Activated CD4-positive, CD25-positive, alpha-beta regulatory T cell treated with anti-CD3 and anti-CD28 coated beads, Interleukin-2, amount 50 U/mL, for 16 hours (primary cell): ENCODE results near the gene IGSF9.

Experiments used
- DNase-seq: peaks from one replicate; pipeline ENCODE4 v3.0.0-alpha.2; 2020; ENCODE audit warnings: low read depth, low spot score

IGSF9 gene

DNA sequence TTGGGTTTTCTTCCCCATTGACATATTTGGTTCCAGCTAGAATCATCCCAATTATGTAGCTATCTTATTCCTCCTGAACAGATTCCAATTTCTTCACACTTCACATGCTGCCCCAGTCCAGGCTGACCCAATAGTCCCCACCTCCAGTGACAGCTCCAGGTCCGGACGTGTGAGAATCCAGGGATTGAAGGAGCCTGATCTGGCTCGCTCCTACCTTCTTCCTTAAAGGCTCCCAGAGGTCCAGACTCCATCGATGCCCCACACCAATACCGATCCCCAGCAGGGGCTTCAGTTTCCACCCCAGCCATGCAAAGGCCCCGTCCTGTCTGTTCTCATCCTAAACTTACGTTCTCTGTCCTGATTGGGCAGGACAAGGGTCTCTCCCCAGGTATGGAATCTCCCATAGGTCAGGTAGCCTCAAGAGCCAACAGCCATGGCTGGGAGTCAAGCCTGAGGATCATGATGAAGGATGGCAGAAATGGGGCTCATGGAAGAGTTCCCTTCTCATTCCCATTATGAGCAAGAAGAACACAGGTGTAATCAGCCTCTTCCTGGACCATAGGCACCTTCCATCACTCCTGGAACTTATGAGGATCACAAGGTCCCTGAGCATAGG is 29.0 kb upstream of the IGSF9 start:
- DNase-seq = no peak

GRCh38 chr1:159973350-159973940 is 28.0 kb upstream of the IGSF9 start:
- no peak for DNase-seq

DNA sequence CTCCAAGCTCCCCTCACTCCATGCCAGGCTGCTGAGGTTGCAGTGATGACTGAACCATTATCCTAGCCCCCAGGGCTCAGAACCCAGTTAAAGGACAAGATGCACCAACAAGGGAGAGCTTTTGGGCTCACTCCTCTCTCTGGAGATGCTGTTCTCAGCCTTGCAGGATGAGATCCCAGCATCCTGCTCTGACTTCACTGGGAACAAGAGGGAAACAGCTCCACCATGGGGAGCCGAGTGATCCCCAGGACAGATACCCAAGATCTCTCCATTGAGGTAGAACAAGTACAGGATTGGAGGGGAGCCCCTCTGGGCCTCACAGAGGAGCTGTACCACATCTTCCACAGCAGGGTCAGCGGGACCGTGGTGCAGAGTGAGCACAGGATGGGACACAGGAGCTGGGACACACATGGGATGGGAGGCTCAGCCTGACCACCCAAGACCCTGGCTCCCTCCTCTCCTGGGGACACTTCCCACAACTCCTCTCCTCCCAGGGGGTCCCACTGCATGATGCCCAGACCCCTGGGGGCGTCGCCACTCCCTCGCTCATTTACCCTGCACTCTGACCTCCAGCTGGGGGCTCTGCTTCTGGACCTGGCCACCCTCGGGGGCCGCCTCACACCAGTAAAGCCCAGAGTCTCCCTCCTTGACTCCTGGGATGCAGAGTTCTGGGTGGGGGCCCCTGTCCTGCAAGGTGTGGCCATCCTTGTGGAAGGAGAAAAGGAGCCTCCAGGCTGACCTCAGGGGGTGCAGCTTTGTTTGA is 27.2 kb upstream of the IGSF9 start:
- DNase-seq = no peak

GRCh38 chr1:159970932-159971342 is 25.5 kb upstream of the IGSF9 start:
- DNase-seq = no peak

DNA sequence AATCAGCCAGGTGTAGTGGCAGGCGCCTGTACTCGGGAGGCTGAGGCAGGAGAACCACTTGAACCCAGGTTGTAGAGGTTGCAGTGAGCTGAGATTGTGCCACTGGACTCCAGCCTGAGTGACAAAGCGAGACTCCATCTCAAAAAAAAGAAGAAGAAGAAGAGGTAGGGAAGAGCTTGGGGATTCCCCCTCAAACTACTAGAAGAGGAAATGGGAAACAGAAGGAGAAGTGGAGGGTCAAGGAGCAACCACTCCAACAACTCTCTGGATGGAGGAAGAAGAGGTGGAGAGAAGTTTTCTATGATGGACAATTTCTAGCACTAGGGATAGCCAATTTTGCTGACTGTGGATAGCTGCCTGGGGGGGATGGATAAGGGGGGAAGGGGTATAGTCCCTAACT is 23.5 kb upstream of the IGSF9 start:
- DNase-seq = no peak

GRCh38 chr1:159965263-159965662 is 19.9 kb upstream of the IGSF9 start:
- no peak for DNase-seq

DNA sequence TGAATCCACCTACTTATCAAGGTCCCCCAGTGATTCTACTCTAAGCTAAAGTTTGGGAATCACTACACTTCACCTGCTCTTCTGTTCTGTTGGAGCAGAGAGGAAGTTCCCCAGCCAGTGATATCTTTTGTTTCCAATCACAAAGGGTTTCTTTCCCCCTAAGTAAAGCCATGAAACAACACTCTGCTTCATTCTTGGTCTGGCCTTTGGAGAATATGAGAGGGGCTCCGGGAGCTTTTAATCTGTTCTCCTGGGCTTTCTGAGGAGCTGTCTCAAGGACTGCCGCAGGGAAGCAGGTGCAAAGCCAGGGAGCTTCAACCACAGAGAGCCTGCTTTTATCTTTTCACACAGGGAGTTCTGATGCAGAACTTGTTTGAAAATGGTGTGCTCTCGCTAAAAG is 18.7 kb upstream of the IGSF9 start:
- no peak for DNase-seq

DNA sequence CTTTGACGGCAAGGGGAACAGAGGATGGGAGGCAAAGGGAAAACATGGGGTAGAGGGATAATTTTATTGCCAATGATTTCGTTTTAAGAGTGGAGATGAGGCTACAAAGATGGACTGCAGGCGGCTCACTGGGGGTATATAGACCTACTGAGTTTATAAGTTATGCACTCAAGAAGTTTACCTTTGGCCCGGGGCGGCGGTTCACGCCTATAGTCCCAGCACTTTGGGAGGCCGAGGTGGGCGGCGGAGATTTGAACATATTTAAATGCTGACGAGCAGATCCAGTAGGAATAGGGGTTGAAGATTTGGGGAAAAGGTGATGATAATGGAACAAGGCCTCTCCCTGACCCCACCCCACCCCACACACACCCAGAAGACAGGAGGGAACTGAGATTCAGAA is 16.8 kb upstream of the IGSF9 start:
- DNase-seq = no peak

DNA sequence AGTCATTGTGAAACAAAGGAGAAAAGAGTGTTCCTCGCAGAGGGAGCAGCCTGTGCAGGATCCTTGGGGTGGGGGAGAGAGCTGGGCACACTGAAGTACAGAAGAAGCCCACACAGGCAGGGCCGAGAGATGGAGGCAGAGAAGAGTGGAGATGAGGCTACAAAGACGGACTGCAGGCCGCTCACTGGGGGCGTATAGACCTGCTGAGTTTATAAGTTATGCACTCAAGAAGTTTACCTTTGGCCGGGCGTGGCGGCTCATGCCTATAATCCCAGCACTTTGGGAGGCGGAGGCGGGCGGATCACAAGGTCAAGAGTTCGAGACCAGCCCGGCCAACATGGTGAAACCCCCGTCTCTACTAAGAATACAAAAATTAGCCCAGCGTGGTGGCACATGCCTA is 16.2 kb upstream of the IGSF9 start:
- no peak for DNase-seq

DNA sequence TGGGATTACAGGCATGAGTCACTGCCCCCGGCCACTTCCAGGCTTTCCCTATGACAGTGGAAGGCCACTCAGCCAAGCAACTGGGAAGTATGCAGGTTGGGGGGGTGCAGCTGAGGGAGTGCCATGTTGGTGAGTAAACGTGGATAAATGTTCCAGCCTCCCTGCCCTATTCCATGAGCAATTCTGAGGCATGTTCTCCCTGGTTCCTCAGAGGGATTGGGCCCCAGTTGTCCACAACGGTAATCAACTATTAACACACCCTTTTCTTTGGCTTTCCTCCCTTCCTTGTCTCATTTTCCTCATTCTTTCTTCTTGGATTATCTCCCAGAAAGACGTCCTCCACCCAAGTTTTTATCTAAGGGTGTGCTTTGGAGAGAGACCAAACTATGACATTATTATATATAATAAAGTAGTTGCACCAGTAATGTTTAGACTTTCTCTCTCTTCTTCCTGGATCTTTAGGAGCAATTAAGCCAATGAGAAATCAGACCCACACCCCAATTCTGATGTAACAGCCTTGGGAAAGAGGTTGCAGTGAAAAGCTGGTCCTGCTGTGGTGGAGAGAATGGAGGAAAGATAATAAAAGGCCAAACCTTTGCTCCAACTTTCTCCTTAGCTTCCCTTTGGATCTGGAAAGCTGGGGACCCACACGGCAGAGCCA is 15.4 kb upstream of the IGSF9 start:
- no peak for DNase-seq

DNA sequence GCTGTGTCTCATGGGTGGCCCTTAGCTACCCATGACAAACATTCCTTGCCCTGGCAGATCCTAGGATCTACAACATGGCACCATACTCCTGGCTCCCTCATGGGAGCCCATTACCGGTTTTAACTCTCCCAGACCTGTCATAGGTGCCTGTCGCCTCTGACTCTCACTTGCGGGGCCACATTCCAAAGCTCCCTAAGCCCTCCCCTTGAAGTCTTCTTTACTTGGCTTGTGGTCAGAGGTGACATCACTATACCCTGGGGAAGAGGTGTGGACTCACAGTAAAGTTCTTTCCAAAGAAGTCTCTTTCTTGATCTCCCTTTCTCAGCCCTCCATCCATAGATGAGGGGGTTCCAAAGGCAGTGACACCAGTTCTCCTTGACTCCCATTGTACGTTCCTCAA is 14.0 kb upstream of the IGSF9 start:
- no peak for DNase-seq

DNA sequence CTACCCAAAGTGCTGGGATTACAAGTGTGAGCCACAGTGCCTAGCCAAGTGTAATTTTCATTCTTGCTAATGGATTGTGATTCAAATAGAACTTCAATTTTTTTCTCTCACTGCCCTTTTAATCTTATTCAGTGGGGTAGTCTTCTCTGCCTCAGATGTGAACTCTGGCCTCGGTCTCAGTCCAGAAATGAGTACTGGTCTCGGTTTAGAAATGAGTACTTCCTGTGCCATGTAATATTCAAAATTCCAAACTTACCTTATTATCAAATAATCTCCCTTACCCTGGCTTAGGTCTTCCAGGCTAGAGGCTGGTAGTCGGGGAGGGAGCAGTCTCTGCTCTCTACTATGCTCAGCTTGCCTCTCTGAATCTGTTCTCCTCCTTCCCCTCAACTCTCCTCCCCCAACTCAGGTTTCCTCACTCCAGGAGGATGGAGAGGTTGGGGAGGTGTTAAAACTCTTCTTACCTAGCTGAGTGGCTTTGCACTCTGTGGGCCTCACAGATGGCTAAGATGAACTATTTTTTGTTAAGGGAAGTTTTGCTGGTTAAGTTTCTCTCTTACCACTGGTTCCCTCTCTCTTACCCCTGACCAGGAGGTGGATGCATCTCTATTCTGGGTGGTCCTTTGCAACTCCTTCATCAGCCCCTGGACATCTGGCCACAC is 13.4 kb upstream of the IGSF9 start:
- no peak for DNase-seq

DNA sequence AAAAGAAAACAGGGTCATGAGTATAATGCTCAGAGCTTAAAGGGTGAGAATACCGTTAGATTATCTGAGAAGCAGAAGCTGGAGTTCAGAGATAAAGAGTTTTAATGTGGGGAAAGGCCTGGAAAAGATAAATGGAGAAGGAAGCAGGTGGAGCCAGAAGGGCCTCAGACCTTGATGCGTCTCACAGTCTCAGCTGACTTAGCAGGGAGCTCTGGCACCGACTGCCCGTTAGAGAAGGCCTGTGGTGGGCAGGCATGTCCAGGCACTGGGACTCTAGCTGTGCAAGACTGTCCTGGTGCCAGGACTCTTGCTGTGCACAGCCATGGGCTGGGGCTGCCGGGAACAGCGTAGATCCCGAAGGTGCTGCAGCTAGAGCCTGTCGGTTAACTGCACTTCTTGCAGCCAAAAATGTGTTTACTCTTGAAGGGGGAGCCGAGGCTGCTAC is 12.4 kb upstream of the IGSF9 start:
- DNase-seq = no peak

DNA sequence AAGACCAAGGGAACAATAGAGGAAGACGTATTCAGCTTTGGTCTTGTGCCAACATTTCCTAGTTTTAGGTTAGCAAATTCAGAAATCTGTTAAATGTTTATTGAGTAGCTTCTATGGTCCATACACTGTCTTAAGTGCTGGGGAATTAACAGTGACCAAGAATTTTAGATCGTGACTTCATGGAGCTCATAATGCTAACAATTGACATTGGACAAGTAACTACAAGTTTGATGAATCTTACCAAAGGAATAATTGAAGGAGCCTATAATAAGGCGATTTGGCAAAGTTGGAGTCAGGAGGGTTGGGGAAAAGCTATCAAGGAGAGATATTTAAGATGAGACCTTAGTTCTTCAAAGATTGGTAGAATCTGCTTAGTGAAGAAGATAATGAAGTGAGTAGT is 10.0 kb upstream of the IGSF9 start:
- no peak for DNase-seq

DNA sequence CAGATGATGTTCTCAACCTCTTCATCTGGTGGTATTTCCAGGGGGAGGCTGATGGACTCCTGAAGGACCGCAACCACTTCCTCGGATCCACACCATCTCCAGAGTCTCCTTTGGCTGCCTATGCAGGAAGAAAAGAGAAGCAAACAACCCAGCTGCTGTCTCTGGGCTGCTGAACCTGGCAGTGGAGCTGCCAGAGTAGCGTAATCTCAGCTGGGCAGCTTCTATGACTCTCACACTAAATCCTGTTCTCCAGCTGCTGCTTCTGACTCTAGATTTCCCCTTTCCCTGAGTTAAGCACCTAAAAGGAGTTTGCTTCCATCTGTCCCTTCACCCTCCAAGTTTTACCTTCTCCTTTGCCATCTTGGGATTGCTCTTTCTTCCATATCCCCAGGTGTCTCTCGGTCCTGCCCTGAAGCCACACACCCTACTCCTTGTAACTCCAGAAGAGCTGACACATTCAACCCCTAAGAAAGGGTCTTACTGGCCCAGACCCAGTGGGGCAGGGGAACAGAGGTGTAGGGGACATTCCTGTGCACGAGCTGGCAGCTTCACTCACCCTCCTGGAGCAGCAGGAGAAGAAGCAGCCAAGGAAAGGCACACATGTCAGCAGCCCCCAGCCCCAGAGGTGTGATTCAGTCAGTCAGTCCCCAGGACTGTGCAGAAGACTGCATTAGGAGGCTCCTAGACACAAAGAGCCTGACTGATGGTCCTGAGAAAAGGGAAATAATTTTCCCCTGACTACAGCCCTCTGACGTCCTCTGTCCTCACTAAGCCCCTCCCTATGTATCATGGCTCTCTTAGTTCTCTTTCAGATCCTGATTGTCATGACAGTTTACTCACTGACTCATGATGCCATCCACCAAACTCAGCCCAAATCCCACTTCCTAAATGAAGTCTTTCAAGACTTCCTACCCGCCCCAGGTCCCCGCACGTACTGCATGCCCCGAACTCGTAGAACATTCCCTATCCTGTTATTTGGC is 8.4 kb upstream of the IGSF9 start, which contains the start of gene SLAMF9:
Gene SLAMF9 (minus strand): TSS at position 702 of the 980 bp plus-strand sequence. CDS start 100 bp downstream, at position 602.
- DNase-seq = no peak

DNA sequence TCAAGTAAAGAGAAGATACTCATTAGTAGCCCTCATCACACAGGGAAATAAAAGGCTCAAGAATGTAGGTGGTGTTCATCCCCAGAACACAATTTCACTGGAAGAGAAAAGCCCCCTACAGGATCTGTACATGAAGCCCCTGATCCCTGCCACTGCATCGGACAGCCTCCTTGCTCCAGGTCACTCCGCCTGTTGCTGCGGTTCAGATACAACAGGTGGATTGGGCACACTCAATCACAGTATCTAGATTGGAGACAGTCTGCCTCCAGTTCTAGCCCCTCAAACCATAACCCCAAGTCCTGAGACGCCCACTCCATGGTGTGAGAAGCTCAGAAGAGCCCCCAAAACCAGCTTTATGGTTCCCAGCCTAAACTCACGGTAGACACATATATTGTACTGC is 7.5 kb upstream of the IGSF9 start:
- DNase-seq = no peak

DNA sequence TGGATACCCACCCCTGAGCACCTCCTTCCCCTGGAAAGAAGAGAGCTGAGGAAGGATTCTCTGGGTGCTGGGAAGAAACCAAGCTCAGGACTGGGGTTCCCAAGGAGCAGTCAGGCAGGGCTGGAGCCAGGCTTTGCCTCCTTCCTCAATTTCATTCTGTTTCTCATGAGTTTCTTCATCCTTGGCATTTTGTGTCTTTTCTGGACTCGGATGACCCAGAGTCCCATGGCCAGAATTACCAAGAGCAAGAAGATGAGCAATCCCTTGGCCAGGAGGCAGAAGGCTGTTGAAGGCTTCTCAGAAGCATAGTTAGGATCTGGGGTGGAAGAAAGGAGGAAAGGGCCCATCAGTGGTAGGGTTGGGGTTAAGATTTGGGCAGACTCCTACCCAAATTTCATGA is 6.1 kb upstream of the IGSF9 start:
- no peak for DNase-seq

- DNase-seq = no peak
Observed at GRCh38 chr1:159951016-159951415, 5.6 kb upstream of the IGSF9 start.

GRCh38 chr1:159949981-159950381 is 4.6 kb upstream of the IGSF9 start:
- DNase-seq = no peak

DNA sequence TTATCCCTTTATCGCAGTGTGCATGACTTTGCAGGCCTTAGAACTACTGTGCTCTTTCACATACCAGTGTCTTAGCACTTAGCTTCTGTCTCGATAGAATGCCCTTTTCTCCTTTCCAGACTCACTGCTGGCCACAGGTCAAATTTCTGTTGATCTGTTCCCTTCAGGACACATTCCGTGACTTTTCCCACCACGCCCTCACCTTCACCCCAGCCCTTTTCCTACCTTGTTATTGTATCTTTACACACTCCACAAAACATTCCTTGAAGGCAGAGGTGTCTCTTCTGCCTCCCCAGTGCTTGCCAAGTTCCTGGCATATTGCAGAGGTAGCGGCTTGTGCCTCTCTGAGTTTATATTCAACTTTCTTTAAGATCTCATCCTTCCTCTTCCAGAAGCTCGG is 3.7 kb upstream of the IGSF9 start:
- no peak for DNase-seq

GRCh38 chr1:159947942-159948341 is 2.5 kb upstream of the IGSF9 start:
- no peak for DNase-seq
